ENCODE measurements around the gene RHBDL1.
"Not testable (repeated sequence)": the region's sequence is repeated elsewhere in the genome, so short reads cannot be mapped to it uniquely, and the experiment has no call there.

RHBDL1 gene

DNA sequence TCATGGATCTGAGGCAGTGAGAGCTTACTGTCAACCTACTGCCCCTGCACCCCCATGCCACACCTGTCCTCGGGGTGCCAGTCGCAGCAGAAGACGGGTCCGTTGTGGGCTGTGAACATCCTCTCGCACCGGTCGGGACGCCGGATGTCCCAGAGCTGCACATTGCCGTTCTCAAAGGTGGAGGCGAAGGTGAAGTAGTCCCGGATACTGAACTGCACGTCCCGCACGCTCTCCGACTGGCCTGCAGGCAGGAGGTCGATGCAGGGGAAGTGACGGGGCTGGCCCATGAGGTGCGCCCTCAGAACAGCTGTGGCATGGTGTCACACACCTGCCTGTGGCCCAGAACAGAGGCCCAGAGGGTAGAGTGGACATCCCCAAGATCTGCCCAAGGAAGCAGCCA lies 12.0 kb downstream of the RHBDL1 start:
- no peak for DNase-seq

DNA sequence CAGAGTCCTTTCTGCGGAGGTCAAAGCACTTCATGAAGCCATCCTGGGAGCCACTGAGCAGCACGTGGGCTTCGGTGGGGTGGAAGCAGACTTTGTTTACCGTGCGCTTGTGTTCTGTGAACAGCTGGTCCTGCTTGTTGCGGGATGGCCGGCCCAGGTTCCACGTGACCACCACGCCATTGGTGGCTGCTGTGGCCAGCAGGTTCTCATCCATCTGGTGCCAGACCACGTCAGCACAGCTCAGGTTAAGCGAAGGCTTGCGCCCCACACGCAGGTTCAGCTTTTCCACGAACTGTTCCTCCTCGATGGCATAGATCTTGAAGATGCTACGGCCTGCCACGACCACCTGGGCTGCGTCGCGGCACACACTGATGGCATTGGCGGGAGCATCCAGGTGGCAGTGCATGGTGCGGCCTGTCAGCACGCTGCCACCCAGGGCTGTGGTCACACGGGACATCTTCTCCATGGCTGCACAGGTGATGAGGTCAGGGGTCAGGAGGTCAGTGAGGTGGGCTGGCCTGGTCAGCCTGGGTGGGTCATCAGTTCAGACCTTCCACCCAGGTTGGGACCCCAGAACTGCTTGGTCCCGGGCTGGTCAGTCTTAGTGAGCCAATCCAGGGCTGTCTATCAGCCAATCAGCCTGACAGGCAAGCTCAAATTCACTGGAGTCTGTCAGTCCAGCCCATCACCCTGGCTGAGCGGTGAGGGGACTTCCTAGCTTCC lies 13.9 kb downstream of the RHBDL1 start:
- DNase-seq, result no peak

DNA sequence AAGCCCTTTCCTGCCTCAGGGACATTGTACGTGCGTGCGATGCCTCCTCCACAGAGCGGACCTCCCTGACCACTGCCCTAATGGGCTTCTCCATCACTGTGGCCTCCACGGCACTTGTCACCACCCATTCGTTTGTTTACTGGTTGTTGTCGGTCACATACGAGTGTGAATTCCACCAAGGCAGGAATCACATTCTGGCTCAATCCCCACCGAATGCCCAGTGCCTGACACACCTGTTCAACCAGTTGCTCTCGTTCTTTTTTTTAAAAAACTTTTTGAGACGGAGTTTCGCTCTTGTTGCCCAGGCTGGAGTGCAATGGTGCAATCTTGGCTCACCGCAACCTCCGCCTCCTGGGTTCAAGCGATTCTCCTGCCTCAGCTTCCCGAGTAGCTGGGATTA lies 15.8 kb downstream of the RHBDL1 start:
- not testable (repeated sequence) for DNase-seq

DNA sequence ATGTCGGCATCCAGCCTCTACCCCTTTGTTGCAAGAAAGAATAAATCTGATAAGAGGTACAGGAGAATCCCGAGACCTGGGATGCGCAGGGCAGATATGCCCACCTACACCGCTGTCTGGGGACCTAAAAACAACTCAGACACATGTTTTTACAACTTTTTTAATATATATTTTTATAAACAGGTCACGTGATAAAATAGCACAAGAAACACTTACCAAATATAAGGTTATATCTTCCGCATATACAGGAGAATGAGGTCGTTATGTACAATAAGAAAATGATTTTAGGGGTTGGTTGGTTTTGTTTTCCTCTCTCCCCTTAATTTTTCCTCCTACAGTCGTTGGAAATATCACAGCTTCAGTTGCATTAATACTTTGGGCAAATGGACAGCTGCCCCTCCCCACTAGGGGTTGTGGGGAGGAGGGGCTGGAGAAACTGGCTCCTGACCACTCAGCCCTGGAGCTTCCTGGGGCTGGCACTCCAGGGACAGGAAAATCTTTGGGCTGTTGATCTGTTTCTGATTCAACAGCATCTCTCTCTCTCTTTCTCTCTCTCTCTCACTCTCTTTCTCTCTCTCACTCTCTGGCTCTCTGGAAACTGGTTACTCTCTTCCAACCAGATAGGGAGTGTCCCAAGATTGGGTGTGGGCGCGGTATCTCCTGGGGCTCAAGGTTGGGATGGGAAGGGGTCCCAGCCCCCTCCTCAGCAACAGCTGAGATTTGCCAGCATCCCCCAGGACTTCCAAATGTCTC lies 17.1 kb downstream of the RHBDL1 start:
- no peak for DNase-seq

DNA sequence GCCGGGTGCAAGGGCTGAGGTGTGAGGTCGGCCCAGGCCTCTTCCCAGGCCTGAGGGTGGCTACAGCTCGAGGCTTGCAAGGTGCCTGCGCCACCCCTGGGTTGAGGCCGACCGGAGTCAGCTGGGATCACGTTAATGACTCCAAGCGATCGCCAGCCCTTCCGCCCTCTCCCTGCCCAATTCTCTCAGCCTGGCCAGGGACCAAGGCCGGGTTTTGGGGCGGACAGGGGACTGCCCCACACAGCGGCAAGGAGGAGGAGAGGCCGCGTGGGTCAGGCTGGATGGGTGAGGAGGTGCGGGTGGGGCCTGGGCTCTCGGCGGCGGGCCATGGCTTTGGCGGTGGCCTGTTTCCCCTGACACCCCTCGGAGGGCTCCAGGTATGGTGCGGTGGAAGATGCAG lies 17.9 kb downstream of the RHBDL1 start:
- DNase-seq, result no peak

DNA sequence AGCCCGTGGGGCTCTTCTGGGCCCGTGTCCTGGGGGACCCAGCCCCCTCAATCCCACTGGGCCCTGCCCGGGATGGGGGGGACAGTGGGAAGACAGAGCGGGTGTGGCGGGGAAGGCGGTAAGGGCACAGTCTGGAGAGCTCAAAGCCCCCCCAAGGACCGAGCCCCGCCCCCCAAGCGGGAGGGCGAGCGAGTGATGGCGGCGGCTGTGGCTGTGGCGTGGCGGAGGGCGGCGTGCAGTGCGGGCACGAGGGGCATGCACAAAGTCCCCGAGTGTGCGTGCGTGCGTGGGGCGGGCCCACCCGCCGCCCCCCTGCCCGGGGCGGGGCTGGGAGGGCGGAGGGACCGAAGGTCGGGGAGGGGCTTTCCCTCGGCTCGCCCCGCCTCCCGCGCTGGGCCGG lies 18.3 kb downstream of the RHBDL1 start:
- no peak for DNase-seq

DNA sequence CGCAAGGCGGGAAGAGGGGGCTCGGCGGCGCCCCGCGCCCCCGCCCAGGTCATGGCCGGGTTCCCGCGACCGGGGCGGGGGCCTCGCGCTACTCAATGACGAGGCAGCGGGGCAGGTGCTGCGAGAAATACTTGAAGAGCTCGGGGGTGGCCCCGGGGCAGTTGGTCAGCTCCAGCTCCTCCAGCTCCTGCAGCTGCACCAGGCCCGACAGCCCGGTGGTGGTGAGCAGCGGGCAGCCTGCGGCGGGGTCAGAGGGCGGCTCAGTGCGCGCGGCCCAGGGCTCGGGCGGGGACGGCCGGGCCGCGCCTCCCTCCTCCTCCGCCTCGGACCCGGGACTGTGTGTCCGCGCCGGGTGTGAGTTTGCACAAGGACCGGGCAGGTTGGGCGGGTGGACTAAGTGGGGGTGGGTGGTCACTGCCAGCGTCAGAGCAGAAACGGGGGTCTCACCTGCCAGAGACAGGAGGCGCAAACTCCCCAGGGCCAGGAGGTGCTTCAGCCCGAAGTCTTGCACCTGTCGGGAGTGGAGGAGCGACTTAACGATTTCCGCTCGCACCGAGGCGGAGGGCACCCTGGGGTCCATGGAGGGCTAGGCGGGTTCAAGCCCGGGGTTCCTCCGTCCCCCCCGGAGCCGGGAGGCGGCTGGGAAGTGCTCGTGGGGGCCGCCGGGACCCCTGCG lies 18.9 kb downstream of the RHBDL1 start:
- DNase-seq, result no peak

DNA sequence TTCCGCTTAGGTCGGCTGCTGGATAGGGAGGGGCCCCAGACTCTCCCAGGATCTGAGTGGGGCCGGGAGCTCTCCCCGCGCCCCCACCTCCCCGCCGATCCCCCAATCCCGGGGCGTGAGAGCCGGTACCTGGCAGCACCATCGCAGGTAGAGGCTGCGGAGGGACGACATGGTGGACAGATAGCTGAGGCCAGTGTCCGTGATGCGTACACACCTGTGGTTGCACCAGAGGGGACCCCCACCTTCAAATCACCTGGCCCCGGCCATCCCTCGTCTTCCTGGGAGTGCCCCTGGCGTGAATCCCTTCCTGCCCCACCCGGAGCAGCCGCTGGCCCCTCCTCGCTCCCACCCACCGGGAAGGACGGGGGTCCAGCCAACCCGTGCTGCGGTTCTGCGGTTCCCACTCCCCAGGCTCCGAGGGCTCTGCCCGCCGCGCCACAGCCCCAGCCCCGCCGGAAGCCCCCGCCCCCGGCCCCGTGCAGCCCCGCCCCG lies 19.4 kb downstream of the RHBDL1 start:
- DNase-seq, result no peak

DNA sequence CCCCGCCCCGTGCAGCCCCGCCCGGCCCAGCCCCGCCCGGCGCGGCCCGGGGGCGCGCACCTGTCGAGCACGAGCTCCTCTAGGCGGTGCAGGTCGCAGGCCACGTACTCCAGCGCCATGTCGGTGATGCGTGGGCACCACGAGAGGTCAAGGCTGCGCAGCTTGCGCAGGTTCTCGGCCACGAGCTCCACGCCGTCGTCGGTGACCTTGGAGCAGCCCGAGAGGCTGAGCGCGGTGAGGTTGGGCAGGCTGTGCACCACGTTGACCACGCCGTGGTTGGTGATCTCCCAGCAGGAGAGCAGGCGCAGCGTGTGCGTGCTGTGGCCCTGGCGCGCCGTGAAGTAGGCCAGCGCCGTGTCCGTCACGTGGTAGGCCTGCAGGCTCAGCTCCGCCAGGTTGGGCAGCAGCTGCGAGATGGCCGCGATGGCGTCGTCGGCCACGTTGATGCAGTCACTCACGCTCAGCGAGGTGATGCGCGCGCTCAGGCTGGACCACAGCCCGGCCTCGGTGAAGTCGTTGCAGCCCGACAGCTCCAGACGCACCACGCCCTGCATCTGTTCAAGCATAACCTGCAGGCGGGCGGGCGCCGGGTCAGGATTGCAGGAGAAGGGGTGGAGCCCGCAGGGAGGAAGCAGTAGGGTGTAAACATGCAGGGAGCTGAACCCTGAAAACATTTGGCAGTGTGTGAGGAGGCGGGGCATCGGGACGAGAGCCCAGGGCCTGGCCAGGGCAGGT lies 20.1 kb downstream of the RHBDL1 start:
- peak; percentile 67 for DNase-seq

DNA sequence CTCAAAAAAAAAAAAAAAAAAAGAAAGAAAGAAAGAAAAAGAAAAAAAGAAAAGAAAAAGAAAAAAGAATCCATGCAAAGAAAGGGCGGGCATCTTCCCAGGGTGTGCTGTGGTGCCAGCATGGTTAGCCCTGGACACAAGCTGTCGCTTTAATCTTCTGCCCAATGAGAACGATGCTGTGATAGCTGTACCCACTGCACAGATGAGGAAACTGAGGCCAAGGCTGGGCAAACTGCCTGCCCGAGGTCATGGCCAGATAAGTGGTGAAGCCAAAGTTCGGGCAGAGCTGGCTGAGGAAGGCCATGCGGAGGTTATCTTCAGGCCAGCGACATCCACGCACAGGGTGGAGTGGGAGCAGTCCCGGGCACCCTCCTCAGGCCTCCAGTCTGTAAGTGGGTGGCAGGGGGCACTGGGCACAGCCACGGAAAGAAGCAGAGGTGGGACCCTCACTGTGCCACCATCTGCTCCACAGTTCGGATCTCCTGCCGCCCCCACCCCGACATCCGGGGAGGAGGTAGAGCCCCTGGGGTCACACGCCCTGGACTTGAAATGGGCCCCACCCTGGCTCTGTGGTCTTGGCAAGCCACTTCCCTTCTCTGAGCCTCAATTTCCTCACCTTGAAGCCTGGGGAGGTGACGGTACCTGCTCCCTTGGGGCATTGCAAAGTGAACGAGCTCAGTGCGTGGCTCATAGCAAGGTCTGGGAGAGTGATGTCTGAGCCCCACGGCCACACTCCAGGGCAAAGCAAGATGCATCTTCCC lies 23.6 kb downstream of the RHBDL1 start:
- DNase-seq, result no peak

DNA sequence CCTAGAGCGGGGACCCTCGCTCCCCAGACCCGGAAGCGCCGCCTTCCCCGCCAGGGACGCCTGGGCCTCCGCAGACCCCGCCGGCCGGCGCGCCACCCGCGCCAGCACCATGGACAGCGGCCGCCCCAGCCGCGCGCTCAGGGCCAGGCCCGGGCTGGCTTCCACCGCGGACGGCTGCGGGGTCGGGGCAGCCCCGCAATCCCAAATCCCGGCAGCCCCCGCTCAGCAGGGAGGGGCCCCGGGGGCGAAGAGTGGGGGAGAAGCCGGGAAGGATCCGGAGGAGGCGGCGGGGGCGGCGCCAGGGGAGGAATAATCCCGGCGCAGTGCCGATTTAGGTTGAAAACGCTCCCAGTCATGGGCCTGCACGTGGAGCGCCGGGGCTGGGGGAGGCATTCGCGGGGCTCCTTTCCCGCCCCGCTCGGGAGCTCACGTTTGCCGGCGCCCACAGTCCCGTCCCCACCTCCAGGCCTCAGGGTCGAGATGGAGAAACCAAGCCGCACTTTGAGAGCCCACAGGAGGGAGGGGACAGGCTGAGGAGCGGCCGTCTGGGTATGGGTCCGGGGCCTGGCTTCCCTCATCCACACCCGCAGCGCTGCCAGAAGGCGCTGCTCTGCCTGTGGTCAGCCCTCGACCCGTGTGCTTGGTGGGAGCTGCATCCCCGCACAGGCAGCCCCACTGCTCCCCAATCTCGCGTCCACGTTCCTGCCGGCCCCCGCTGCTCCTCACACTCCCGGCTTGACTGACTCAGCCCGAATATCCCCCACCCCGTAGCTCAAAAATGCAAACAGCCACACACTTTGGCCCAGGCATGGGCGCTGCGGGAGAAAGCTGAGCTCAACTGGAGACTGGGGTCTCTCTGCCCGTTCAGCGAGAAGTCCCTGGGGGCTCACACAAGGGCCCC lies 25.5 kb downstream of the RHBDL1 start:
- no peak for DNase-seq

DNA sequence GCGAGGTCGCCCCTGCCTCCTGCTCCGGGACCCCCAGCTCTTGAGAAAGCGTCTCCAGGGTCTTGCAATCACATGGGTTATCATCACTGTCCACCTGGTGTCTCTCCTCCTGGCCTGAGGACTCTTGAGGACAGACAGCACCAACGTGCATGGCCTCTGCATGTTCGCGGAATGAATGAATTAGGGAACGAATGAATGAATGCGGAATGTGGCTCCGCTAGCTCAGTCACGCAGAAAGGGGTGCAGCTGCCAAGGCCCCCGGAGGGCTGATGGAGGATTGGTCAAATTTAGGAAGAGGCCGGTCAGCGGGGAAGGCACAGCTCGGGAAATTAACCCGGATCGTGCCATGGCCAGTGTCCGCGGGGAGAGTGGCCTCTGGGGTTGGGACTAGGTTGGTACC lies 26.9 kb downstream of the RHBDL1 start:
- no peak for DNase-seq

DNA sequence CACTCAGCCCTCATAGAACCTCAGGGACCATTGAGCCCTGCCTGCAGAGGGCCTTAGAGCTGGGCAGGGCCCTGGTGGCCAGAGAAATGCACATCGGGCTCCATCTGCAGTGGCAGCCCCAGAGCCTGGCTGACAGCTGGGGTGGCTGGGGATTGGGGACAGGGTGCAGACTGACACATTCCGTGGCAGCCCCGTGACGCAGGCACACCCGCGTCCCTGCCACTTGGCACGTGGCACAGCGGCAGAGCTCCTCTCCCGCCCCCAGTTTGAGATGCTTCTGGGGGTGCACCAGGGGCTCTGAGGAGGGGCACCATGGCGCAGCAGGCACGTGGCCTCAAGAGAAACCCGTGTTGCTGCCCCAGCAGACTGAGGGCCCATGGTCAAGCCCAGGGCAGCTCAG lies 27.9 kb downstream of the RHBDL1 start:
- no peak for DNase-seq

DNA sequence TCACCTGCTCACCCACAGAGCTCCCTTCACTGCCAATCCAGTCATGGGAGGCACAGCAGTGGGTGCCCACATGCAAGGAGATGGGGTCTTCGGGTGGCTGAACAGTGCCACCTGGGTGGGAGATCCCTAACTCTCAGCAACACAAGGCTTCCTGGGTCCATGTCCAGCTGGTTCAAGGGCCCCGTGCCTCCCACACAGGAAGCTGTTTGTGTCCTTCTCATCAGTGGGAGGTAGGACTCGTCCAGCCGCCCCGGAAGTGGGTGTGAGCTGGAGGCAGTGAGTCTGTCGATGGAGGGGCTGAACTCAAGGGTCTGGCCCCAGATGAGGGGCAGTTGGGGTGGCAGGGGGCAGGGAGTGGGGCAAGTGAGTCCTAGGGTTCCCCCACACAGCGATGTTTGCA lies 28.6 kb downstream of the RHBDL1 start:
- DNase-seq, result no peak

DNA sequence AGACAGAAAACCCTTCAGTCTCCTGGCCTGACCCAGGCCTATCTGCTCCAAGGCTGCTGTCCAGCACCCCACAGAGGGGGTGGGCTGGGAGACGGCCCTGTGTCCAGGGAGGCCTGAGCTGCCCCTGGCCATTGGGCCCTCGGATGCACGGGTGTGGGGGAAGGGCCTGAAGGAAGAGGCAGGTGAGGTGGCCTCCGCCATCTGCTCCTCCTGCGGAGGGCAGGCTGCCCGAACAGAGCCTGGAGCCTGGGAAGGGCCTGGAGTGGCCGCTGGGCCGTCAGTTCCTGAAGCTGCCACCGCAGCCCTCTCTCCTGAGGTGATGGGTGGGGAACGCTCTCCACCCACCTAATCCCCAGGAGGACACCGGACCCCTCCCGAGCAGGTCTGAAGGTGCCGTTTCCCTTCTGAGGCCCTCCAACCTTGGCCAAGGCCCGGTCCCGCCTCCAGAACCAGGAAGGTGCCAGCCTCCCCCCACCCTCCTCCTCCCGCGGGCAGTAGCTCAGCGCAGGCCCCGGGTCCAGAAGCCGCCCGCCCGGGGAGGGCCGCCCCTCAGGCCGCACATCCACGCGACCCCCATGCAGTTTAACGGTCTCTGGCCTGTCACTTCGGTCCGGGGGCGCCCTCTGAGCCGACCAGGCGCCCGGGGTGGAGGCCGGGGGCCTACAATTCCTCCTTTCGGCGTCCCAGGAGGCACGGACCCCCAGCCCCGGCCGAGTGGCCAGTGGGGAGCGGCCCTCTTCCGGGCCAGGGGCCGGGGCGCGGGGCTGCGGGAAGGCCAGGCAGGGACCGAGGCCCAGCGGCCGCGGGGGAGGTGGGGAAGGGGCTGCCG lies 29.3 kb downstream of the RHBDL1 start:
- no peak for DNase-seq

DNA sequence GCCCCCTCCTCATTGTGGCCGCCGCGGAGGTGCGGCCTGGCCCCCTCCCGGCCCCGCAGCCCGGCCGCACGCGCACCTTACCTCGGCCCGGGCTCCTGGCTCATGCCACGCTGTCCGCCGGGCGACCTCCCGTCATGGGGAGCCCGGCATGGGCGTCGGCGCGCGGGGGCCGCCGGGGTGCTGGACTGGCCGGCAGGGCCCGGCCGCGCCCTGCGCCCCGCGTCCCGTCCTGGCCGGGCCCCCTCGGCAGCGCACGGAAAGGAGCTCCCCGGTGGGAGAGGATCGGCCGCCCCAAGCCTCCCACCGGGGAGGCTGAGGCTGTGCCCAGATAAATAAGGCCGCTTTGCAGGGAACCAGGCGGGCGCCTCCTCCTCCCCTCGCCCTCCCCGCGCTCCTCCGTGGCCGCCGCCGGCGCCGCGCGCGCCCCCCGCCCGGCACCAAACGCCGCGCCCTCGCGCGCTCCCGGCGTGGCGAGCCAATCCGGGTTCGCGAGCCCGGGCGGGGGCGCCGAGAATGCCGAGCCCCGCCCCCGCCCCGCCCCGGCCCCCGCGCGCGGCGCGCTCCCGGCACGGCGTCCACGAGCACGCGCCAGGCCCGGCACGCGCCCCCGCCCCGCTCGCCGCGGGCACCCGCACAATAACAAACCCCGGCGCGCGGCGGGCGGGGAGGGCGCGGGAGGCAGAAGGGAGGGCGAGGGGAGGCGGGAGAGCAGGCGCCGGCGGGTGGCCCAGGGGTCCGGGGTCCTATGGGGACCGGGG lies 30.1 kb downstream of the RHBDL1 start, which contains the start of gene FBXL16:
Gene FBXL16 (minus strand): TSS at position 371 of the 758 bp plus-strand sequence. CDS start 8,396 bp downstream, outside the sequence.
- no peak for DNase-seq

DNA sequence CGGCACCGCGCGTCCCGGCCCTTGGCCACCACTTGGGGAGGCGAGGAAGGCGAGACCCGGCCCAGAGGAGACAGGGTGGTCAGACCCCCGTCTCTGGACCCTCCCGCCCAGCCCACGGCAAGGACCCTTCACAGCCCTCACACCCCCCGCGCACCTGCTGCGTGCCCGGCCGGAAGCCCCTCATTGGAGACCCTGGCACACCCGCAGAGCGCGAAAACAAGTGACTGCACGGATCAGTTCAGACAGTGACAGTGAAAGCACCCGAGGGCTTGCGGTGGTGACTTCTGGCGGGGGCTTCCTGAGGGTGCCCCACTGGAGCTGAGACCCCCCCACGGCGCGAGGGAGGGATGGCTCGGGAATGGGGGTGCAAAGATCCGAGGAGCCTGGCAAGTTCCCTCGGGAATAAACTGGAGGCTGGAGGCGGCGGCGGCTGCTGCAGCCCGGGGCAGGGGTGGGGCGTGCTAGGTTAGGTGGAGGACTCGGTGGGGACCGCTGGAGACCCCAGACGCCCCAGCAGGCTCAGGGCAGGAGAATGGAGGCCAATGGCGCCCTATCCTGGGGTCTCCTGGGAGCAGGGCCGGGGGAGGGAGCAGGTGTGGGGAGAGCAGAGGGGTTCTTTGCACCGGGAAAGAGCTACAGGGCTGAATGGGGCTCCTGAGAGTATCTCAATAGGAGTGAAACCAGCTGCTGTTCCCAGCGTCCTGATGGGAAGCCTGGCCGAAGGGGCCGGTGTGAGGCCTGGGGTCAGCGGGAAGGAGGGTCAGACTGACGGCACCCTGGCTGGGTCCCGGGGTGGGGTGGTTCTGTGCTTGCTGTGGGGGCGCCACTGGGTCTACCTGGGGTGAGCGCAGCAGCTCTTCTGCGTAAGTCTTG lies 31.0 kb downstream of the RHBDL1 start:
- no peak for DNase-seq

DNA sequence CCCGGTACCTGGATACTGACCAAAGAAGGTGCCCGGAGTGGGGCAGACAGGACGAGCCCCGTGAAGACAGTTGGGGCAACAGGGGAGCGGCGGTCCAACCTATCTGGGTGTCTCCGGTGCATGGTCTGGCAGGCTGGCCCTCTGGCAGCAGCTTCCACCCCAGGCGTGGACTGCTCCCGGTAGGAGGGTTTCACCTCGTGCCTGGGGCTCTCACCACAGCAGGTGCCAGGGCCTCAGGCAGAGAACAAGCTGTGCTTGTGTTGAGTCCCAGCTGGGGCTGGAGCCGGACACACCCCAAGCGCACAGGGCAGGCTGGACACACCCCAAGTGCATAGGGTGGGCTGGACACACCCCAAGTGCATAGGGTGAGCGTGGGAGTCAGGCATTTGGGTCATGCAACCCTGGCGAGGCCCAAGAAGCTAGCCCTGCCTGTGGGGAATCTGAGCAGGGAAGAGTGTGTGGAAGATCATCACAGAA lies 31.6 kb downstream of the RHBDL1 start:
- DNase-seq, result no peak

Measured in activated CD4-positive, alpha-beta T cell treated with anti-CD3 and anti-CD28 coated beads, Interleukin-2, amount 50 U/mL, for 16 hours (primary cell).